ENCODE measurements around the gene FNDC3B.
"Not testable (repeated sequence)": the region's sequence is repeated elsewhere in the genome, so short reads cannot be mapped to it uniquely, and the experiment has no call there.

Gene FNDC3B

GRCh38 chr3:172364374-172365027 lies 325.1 kb downstream of the FNDC3B start:
- H3K4me2 ChIP-seq (ENCODE audit: low read depth, low read length, poor library complexity, severe bottlenecking) = no peak overlapping the region
- no peaks in the 10 kb centered on the region for H4K20me1 ChIP-seq (ENCODE audit: low read depth, low read length)
- TF ChIP-seq CTCF (IDR thresholded peaks at IDR 0.05; ENCODE audit: insufficient read depth, low read length, poor library complexity, severe bottlenecking) (no peak), EZH2phosphoT487 (conservative IDR thresholded peaks at IDR 0.05; ENCODE audit: low read length) (no peak)
- no peaks in the 10 kb centered on the region for H3K27me3 ChIP-seq (ENCODE audit: low read length)
- no peak overlapping the region for H2AFZ ChIP-seq (ENCODE audit: low read depth, low read length, severe bottlenecking)
- H3K9me3 ChIP-seq (ENCODE audit: insufficient read depth, low read length) = no peaks in the 10 kb centered on the region
- no peak overlapping the region for H3K9ac ChIP-seq (ENCODE audit: low read length)
- no peak overlapping the region for H3K27ac ChIP-seq (ENCODE audit: low read depth, low read length)
- no peaks in the 10 kb centered on the region for H3K79me2 ChIP-seq (ENCODE audit: insufficient read depth, low read length)
- no peaks in the 10 kb centered on the region for H3F3A ChIP-seq (ENCODE audit: insufficient read depth)
- no peak overlapping the region for H3K4me3 ChIP-seq (ENCODE audit: insufficient read depth, low read length, poor library complexity, severe bottlenecking)
- H3K9me2 ChIP-seq (replicated peaks; ENCODE audit: insufficient read depth, low read length) = no peaks in the 10 kb centered on the region
- H3K36me3 ChIP-seq (ENCODE audit: low read length) = no peaks in the 10 kb centered on the region

- no peak overlapping the region for H3K9ac ChIP-seq (ENCODE audit: low read length)
- no peaks in the 10 kb centered on the region for H4K20me1 ChIP-seq (ENCODE audit: low read depth, low read length)
- H3K4me2 ChIP-seq (ENCODE audit: low read depth, low read length, poor library complexity, severe bottlenecking) = no peak overlapping the region
- H3K36me3 ChIP-seq (ENCODE audit: low read length) = no peaks in the 10 kb centered on the region
- no peaks in the 10 kb centered on the region for H3F3A ChIP-seq (ENCODE audit: insufficient read depth)
- no peaks in the 10 kb centered on the region for H3K9me2 ChIP-seq (replicated peaks; ENCODE audit: insufficient read depth, low read length)
- H3K27me3 ChIP-seq (ENCODE audit: low read length) = no peaks in the 10 kb centered on the region
- H3K79me2 ChIP-seq (ENCODE audit: insufficient read depth, low read length) = no peaks in the 10 kb centered on the region
- H3K27ac ChIP-seq (ENCODE audit: low read depth, low read length) = no peak overlapping the region
- TF ChIP-seq CTCF (IDR thresholded peaks at IDR 0.05; ENCODE audit: insufficient read depth, low read length, poor library complexity, severe bottlenecking) (no peak), EZH2phosphoT487 (conservative IDR thresholded peaks at IDR 0.05; ENCODE audit: low read length) (no peak)
- no peak overlapping the region for H3K4me3 ChIP-seq (ENCODE audit: insufficient read depth, low read length, poor library complexity, severe bottlenecking)
- H2AFZ ChIP-seq (ENCODE audit: low read depth, low read length, severe bottlenecking) = no peak overlapping the region
- H3K9me3 ChIP-seq (ENCODE audit: insufficient read depth, low read length) = no peaks in the 10 kb centered on the region
These were observed 325.7 kb downstream of the FNDC3B start for GRCh38 chr3:172365028-172365567.

- H3K9me3 ChIP-seq (ENCODE audit: insufficient read depth, low read length) = no peaks in the 10 kb centered on the region
- H3K9me2 ChIP-seq (replicated peaks; ENCODE audit: insufficient read depth, low read length) = no peaks in the 10 kb centered on the region
- H3K27me3 ChIP-seq (ENCODE audit: low read length) = no peaks in the 10 kb centered on the region
- no peak overlapping the region for H3K4me3 ChIP-seq (ENCODE audit: insufficient read depth, low read length, poor library complexity, severe bottlenecking)
- H3K9ac ChIP-seq (ENCODE audit: low read length) = no peak overlapping the region
- no peaks in the 10 kb centered on the region for H4K20me1 ChIP-seq (ENCODE audit: low read depth, low read length)
- H3F3A ChIP-seq (ENCODE audit: insufficient read depth) = no peaks in the 10 kb centered on the region
- TF ChIP-seq EZH2phosphoT487 (conservative IDR thresholded peaks at IDR 0.05; ENCODE audit: low read length) (no peak), CTCF (IDR thresholded peaks at IDR 0.05; ENCODE audit: insufficient read depth, low read length, poor library complexity, severe bottlenecking) (no peak)
- H3K36me3 ChIP-seq (ENCODE audit: low read length) = no peaks in the 10 kb centered on the region
- H3K79me2 ChIP-seq (ENCODE audit: insufficient read depth, low read length) = no peaks in the 10 kb centered on the region
- no peak overlapping the region for H3K4me2 ChIP-seq (ENCODE audit: low read depth, low read length, poor library complexity, severe bottlenecking)
- no peak overlapping the region for H3K27ac ChIP-seq (ENCODE audit: low read depth, low read length)
- no peak overlapping the region for H2AFZ ChIP-seq (ENCODE audit: low read depth, low read length, severe bottlenecking)
These were observed 328.1 kb downstream of the FNDC3B start for GRCh38 chr3:172367205-172368105.

- not testable (repeated sequence) for H4K20me1 ChIP-seq (ENCODE audit: low read depth, low read length); H3F3A ChIP-seq (ENCODE audit: insufficient read depth); H3K9me3 ChIP-seq (ENCODE audit: insufficient read depth, low read length); H3K36me3 ChIP-seq (ENCODE audit: low read length); H3K79me2 ChIP-seq (ENCODE audit: insufficient read depth, low read length); H2AFZ ChIP-seq (ENCODE audit: low read depth, low read length, severe bottlenecking); H3K27me3 ChIP-seq (ENCODE audit: low read length); H3K9ac ChIP-seq (ENCODE audit: low read length); H3K4me3 ChIP-seq (ENCODE audit: insufficient read depth, low read length, poor library complexity, severe bottlenecking); H3K4me2 ChIP-seq (ENCODE audit: low read depth, low read length, poor library complexity, severe bottlenecking); H3K27ac ChIP-seq (ENCODE audit: low read depth, low read length); H3K9me2 ChIP-seq (replicated peaks; ENCODE audit: insufficient read depth, low read length)
These were observed 329.2 kb downstream of the FNDC3B start for GRCh38 chr3:172368556-172368955.

All from SU-DHL-6 (cell line).